ENCODE results near the gene ZNF335.

DNA sequence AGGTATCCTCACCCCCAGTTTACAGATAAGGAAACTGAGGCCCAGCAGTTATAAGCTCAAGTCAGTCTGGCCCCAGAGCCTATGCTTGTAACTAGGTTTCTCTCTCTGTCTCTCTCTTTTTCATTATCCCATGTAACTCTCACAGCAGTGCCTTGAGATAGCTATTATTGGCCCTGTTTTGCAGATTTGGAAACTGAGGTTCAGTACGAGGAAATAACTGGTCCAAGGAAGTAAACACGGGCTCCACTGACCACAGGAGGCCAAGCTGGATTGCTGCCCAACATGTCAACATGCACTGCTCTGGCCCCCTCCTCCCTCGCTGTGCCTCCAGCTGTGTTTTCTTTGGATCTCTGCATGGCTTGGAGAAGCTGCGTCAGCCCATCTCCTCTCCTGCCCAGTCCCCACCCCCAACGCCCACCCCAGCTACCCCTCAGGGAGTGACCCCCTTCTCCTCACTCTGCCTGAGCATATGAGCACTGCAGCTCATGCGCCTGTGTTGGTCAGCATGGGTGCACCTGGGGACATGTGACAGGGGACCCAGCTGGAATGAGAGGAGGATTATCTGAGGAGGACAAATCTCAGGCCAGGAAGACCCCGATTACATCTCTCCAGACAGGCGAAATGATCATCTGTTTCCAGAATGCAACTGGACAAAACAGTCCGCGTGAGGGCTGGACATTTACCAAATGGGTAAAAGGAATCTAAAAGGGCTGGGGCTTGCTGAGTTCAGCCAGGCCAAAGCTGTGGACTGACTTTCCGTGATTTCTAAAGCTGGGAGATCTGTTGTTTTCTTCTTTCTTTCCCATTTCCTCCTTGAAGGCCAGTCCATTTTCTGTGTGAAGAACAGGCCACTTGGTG, 52.2 kb downstream of the ZNF335 start:
- no peak for TF ChIP-seq CSDC2 (CRISPR knock-in tag; IDR thresholded peaks at IDR 0.05)
- no peak for TF ChIP-seq ESRRG (CRISPR knock-in tag; IDR thresholded peaks at IDR 0.05)
- no peak for TF ChIP-seq ZFP30 (CRISPR knock-in tag; IDR thresholded peaks at IDR 0.05)
- TF ChIP-seq, protein P1, sequence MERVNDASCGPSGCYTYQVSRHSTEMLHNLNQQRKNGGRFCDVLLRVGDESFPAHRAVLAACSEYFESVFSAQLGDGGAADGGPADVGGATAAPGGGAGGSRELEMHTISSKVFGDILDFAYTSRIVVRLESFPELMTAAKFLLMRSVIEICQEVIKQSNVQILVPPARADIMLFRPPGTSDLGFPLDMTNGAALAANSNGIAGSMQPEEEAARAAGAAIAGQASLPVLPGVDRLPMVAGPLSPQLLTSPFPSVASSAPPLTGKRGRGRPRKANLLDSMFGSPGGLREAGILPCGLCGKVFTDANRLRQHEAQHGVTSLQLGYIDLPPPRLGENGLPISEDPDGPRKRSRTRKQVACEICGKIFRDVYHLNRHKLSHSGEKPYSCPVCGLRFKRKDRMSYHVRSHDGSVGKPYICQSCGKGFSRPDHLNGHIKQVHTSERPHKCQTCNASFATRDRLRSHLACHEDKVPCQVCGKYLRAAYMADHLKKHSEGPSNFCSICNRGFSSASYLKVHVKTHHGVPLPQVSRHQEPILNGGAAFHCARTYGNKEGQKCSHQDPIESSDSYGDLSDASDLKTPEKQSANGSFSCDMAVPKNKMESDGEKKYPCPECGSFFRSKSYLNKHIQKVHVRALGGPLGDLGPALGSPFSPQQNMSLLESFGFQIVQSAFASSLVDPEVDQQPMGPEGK (CRISPR knock-in tag; IDR thresholded peaks at IDR 0.05; ENCODE audit: borderline replicate concordance), result no peak
- TF ChIP-seq, protein P2, sequence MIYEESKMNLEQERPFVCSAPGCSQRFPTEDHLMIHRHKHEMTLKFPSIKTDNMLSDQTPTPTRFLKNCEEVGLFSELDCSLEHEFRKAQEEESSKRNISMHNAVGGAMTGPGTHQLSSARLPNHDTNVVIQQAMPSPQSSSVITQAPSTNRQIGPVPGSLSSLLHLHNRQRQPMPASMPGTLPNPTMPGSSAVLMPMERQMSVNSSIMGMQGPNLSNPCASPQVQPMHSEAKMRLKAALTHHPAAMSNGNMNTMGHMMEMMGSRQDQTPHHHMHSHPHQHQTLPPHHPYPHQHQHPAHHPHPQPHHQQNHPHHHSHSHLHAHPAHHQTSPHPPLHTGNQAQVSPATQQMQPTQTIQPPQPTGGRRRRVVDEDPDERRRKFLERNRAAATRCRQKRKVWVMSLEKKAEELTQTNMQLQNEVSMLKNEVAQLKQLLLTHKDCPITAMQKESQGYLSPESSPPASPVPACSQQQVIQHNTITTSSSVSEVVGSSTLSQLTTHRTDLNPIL (CRISPR knock-in tag; IDR thresholded peaks at IDR 0.05; ENCODE audit: low read depth), result no peak
- TF ChIP-seq, protein P3, sequence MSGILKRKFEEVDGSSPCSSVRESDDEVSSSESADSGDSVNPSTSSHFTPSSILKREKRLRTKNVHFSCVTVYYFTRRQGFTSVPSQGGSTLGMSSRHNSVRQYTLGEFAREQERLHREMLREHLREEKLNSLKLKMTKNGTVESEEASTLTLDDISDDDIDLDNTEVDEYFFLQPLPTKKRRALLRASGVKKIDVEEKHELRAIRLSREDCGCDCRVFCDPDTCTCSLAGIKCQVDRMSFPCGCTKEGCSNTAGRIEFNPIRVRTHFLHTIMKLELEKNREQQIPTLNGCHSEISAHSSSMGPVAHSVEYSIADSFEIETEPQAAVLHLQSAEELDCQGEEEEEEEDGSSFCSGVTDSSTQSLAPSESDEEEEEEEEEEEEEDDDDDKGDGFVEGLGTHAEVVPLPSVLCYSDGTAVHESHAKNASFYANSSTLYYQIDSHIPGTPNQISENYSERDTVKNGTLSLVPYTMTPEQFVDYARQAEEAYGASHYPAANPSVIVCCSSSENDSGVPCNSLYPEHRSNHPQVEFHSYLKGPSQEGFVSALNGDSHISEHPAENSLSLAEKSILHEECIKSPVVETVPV (CRISPR knock-in tag; IDR thresholded peaks at IDR 0.05), result no peak
- TF ChIP-seq GLIS3 (CRISPR knock-in tag; IDR thresholded peaks at IDR 0.05), result no peak
- no peak for TF ChIP-seq ZC3H10 (CRISPR knock-in tag; IDR thresholded peaks at IDR 0.05)
- no peak for TF ChIP-seq RARB (CRISPR knock-in tag; IDR thresholded peaks at IDR 0.05)
- TF ChIP-seq PPARA (CRISPR knock-in tag; IDR thresholded peaks at IDR 0.05; ENCODE audit: borderline replicate concordance), result no peak
- TF ChIP-seq TCF4 (CRISPR knock-in tag; IDR thresholded peaks at IDR 0.05; ENCODE audit: borderline replicate concordance), result no peak; the same call in 1 of the 2 replicates
- TF ChIP-seq ZFP3 (CRISPR knock-in tag; IDR thresholded peaks at IDR 0.05), result no peak
- no peak for TF ChIP-seq ARNTL (CRISPR knock-in tag; IDR thresholded peaks at IDR 0.05; ENCODE audit: borderline replicate concordance, low read depth)
- TF ChIP-seq SNAI2 (CRISPR knock-in tag; IDR thresholded peaks at IDR 0.05), result no peak
